LNCAP (cell line): ENCODE measurements around the gene RPL23.

Source experiments
- TF ChIP-seq, protein P1 (sequence below): fragments of 450-650 bp; IDR thresholded peaks from 2 replicates; pipeline ENCODE4 v1.5.1; 2017; ENCODE audit warnings: mild to moderate bottlenecking

The RPL23 gene

DNA sequence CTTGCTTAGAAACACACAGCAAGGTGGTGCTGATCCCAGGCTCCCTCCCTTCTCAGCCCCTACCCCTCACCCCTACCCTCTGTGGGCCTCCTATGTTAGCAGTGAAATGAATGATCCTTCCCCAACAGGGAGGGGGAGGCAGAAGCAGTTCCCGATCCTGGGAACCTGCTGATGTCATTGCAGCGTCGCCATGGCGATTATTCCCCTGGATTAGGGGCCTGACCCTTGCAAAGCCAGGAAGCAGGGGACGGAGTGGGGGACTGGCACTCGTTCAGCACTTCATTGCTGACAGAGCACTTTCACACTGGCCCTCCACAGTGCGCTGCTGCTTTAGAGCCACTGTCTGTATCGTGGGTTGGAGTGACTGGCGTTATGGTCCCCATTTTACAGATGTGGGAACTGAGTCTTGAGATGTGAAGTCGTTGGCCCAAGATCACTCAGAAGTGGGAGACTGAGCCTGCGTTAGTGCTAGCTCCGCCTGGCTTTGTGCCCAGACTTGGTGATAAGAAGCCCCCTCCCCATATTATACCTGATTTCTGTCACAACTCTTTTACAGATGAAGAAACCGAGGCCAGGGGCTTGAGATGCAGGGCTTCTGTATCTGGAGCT lies 42.9 kb upstream of the RPL23 start:
- TF ChIP-seq, protein P1, sequence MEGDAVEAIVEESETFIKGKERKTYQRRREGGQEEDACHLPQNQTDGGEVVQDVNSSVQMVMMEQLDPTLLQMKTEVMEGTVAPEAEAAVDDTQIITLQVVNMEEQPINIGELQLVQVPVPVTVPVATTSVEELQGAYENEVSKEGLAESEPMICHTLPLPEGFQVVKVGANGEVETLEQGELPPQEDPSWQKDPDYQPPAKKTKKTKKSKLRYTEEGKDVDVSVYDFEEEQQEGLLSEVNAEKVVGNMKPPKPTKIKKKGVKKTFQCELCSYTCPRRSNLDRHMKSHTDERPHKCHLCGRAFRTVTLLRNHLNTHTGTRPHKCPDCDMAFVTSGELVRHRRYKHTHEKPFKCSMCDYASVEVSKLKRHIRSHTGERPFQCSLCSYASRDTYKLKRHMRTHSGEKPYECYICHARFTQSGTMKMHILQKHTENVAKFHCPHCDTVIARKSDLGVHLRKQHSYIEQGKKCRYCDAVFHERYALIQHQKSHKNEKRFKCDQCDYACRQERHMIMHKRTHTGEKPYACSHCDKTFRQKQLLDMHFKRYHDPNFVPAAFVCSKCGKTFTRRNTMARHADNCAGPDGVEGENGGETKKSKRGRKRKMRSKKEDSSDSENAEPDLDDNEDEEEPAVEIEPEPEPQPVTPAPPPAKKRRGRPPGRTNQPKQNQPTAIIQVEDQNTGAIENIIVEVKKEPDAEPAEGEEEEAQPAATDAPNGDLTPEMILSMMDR, result no peak

DNA sequence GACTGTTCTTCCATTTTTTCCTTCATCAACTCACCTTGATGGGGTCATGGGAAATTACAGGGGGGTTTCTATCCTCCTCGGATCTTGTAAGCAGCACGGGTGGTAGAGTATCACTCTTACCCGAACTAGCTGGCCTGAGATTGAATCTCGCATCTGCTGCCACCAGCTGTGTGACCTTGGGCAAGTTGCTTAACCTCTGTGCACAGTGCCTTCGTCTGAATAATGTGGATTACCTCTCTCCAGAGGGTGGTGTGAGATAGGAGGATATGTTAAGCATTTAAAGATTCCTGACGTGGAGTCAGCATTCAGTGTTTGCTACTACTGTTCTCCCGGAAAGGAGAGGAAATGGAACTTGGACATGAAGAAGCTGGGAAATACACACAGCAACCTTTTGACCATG lies 40.8 kb upstream of the RPL23 start:
- TF ChIP-seq, protein P1, result no peak

DNA sequence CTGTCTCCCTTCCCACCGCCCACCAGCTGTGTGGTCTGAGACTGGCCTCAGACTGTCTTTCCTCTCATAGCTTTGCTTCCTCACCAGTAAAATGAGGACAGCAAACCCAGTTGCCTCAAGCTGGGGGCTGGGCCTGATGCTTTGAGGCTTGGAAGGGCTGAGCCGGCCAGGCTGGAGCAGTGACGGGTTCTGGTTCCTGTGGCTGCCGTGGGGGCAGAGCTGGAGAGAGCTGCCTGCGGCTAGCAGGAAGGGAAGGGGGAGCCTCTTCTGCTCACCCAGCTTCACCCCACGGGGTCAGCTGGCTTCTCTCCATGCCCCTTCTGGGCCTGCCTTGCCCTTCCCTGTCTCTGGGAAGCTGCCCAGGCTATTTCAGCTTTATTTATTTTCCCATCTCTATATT lies 40.1 kb upstream of the RPL23 start:
- TF ChIP-seq, protein P1, result no peak

DNA sequence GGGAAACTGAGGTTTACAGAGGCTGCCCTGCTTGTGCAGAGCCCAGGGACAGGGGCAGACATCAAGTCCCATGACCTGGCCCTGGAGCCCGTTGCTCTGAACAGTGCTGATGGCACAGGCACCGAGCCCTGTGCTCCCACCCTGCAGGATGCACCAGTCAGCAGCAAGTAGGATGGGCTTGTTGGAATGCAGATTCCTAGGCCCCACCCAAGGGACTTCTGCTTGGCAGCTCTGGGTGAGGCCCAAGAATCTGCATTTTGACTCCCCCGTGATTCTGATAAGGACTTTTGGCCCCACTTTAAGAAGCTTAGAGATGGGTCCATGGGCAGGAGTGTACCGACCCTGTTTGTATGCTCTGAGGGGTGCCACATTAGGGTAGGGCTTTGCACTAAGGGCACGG lies 39.6 kb upstream of the RPL23 start:
- TF ChIP-seq, protein P1, result no peak

DNA sequence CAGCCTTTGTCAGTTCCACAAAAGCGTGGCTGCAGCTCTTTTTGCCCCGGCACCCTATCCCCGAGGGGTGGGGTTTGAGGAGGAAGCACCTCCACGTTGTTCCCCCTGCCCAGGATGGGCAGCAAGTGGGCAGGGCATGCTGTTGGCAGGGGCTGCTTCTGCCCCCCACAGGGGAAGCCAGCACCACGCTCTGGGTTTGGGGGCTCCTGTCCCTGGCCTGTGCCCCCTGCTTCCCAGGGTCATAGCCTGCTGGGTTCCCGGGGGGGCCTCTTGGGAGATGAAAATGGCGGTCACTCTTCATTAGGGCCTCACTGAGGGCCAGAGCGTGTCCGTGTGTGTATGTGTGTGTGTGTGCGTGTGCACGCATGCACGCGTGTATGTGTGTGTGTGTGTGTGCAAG lies 39.1 kb upstream of the RPL23 start:
- TF ChIP-seq, protein P1, result no peak

DNA sequence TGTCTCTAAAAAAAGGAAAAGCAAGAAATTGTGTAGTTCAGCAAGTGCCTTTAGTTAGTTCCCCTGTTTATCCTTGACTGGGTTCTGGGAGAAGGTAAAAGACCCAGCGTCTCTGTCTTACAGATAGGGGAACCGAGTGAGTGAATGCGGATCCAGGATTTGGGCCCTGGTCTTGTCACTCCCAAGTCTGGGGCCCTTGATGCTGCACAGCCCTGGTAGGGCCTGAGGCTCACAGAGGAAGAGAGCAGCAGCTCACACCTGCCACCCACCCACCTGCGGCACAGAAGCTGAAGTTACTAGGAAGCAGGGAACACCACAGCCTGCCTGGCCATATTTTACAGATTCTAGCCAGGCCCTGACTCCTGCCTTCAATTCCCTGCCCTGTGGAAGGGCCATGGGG lies 38.6 kb upstream of the RPL23 start:
- TF ChIP-seq, protein P1, result no peak

DNA sequence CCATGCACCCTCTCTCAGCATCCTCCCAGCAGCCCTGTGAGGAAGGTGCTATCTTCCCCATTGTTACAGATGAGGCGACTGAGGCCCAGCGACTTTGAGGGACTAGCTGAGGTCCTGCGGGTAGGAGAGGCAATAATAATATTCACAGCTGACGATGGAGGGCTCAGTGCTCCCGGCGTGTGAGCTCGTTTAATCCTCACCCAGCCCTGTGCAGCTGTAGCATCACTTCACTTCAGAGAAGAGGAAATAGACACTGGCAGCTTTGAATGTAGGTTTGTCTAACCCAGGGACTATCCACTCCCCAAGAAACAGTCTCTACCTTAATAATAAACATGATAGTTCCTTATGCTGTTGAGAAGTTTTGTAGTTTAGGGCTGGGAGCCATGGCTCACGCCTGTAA lies 37.9 kb upstream of the RPL23 start:
- TF ChIP-seq, protein P1, result no peak

DNA sequence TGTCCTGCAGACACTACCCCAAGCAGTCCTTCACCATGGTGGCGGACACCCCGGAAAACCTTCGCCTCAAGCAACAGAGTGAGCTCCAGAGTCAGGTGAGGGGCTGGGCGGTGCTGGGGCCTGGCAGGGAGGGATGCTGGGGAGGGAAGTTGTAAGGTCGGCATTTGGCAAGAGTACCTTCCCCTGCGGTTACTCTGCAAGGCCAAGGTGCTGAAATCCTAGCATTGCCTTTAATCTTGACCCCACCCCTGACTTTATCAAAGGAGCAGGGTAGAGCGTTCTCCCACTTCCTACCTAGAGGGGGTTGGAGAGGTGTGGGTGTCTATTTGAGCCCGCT lies 36.9 kb upstream of the RPL23 start:
- TF ChIP-seq, protein P1, result no peak
